Endothelial cell of umbilical vein (primary cell): Measurements from ENCODE around the gene PTPN9. TPM values are rescaled to one million over a fixed set of nuclear protein-coding genes. Genes with fewer than 3 reads are reported as not detected.
A peak's percentile ranks its signal among the peaks of the same experiment; 100 is the strongest.
"Not testable (repeated sequence)": the region's sequence is repeated elsewhere in the genome, so short reads cannot be mapped to it uniquely, and the experiment has no call there.

ENCODE experiments used
- BruUV-seq: library from RNA; stranded (reverse); fragments of 400-500 nt; replicated peaks from 2 replicates; lab custom pipeline; 2021; lab: Mats Ljungman, UMichigan
- CTCF ChIA-PET: fragments of 300-600, 350-600 bp; sonication (Branson Sonifier 250); formaldehyde crosslinking; loops from one replicate; lab custom pipeline; 2021; ENCODE audit warnings: antibody characterized with exemption, inconsistent platforms; lab: Charles Lee
- POLR2A ChIA-PET: fragments of 300-600, 350-600 bp; sonication (Branson Sonifier 250); formaldehyde crosslinking; loops from one replicate; lab custom pipeline; 2021; ENCODE audit warnings: antibody characterized with exemption, inconsistent platforms; lab: Charles Lee
- DNase-seq: peaks from one replicate; pipeline ENCODE4 v3.0.0-alpha.2; 2011; ENCODE audit warnings: low read depth, low spot score
- FAIRE-seq: peaks from 2 replicates; lab custom pipeline; 2011; peaks lifted over from hg19 to GRCh38; lab: Jason Lieb, UNC
- H2AFZ ChIP-seq: 2 replicates; pipeline ENCODE4 v1.6.0; 2012; ENCODE audit warnings: low read depth, low read length, control low read depth, inconsistent platforms
- H3K27ac ChIP-seq: 2 replicates; pipeline ENCODE4 v1.5.1; 2011; ENCODE audit warnings: low read depth, mild to moderate bottlenecking, control low read depth, low read length, moderate library complexity; ENCODE audit not compliant: insufficient read depth
- H3K27me3 ChIP-seq, 2 experiments: 2 replicates each; pipeline versions ENCODE4 v1.6.0 to v1.6.1; 2011; ENCODE audit warnings: low read length in 2 of 2, mixed read lengths in 1 of 2; ENCODE audit not compliant: control insufficient read depth in 2 of 2, insufficient read depth in 2 of 2
- H3K36me3 ChIP-seq, 2 experiments: 2 replicates in 1 of 2; 3 replicates in 1 of 2; pipeline ENCODE4 v1.5.1; 2011; ENCODE audit warnings: low read length in 2 of 2, mild to moderate bottlenecking in 1 of 2, moderate library complexity in 1 of 2; ENCODE audit not compliant: control insufficient read depth in 2 of 2, insufficient read depth in 2 of 2; ENCODE audit errors: extremely low read depth in 1 of 2
- H3K4me1 ChIP-seq: 3 replicates; pipeline ENCODE4 v1.5.1; 2011; ENCODE audit warnings: mild to moderate bottlenecking, low read length; ENCODE audit not compliant: control insufficient read depth, insufficient read depth; ENCODE audit errors: extremely low read depth
- H3K4me2 ChIP-seq: 2 replicates; pipeline ENCODE4 v1.6.1; 2011; ENCODE audit warnings: low read length, control low read depth, mixed read lengths; ENCODE audit not compliant: insufficient read depth
- H3K4me3 ChIP-seq, 3 experiments: fragments of 200-600 bp in 1 of 3; sonication (generic), shearing (Covaris generic) in 1 of 3; replicated peaks in 1 of 3; 2 replicates each; pipeline ENCODE4 v1.5.1; 2011 to 2016; ENCODE audit warnings: control low read depth in 3 of 3, low read length in 3 of 3, mild to moderate bottlenecking in 2 of 3, inconsistent platforms in 1 of 3, low read depth in 1 of 3, moderate library complexity in 1 of 3; ENCODE audit not compliant: insufficient read depth in 1 of 3
- H3K79me2 ChIP-seq: 2 replicates; pipeline ENCODE4 v1.6.0; 2012; ENCODE audit warnings: low read length, inconsistent platforms; ENCODE audit not compliant: control insufficient read depth, insufficient read depth
- H3K9ac ChIP-seq: replicated peaks from 2 replicates; pipeline ENCODE3; 2011; ENCODE audit warnings: low read length, control low read depth; ENCODE audit not compliant: insufficient read depth; ENCODE audit errors: extremely low read depth
- H3K9me1 ChIP-seq: replicated peaks from 3 replicates; pipeline ENCODE4 v1.6.0; 2011; ENCODE audit warnings: mild to moderate bottlenecking, low read length; ENCODE audit not compliant: control insufficient read depth, insufficient read depth; ENCODE audit errors: extremely low read depth
- H3K9me3 ChIP-seq: replicated peaks from 2 replicates; pipeline ENCODE4 v1.5.1; 2012; ENCODE audit warnings: low read length, inconsistent platforms; ENCODE audit not compliant: control insufficient read depth, insufficient read depth
- H4K20me1 ChIP-seq: replicated peaks from 2 replicates; pipeline ENCODE3; 2011; ENCODE audit warnings: mild to moderate bottlenecking, low read length; ENCODE audit not compliant: control insufficient read depth, insufficient read depth; ENCODE audit errors: extremely low read depth
- CTCF ChIP-seq, 2 donors: IDR thresholded peaks; 1 replicate in 1 of 2; 2 replicates in 1 of 2; pipeline ENCODE4 v1.5.1; 2011; ENCODE audit warnings: low read length in 2 of 2, mild to moderate bottlenecking in 2 of 2, moderate library complexity in 2 of 2, control low read depth in 1 of 2, inconsistent platforms in 1 of 2, low read depth in 1 of 2; ENCODE audit not compliant: insufficient read depth in 1 of 2; ENCODE audit errors: extremely low read depth in 1 of 2
- FOS ChIP-seq: IDR thresholded peaks from 2 replicates; pipeline ENCODE4 v1.6.1; 2011; ENCODE audit warnings: mild to moderate bottlenecking, low read length, moderate library complexity, borderline replicate concordance; ENCODE audit not compliant: insufficient read depth
- GATA2 ChIP-seq: IDR thresholded peaks from 2 replicates; pipeline ENCODE4 v1.7.0; 2011; ENCODE audit warnings: low read depth, mild to moderate bottlenecking, moderate library complexity, mixed read lengths, low read length; ENCODE audit not compliant: insufficient read length, insufficient read depth
- JUN ChIP-seq: IDR thresholded peaks from 2 replicates; pipeline ENCODE4 v1.6.1; 2011; ENCODE audit warnings: borderline replicate concordance, low read depth; ENCODE audit not compliant: insufficient read length, insufficient read depth
- MYC ChIP-seq: IDR thresholded peaks from one replicate; pipeline ENCODE4 v1.6.1; 2011; ENCODE audit warnings: mild to moderate bottlenecking, low read depth, low read length
- POLR2A ChIP-seq: IDR thresholded peaks from 2 replicates; pipeline ENCODE4 v1.6.1; 2012; ENCODE audit warnings: low read depth, mild to moderate bottlenecking, control low read depth, low read length
- POLR2AphosphoS5 ChIP-seq: IDR thresholded peaks from 2 replicates; pipeline ENCODE4 v1.6.1; 2012; ENCODE audit warnings: low read depth, mild to moderate bottlenecking, control low read depth, low read length, moderate library complexity; ENCODE audit not compliant: insufficient read depth
- dilution Hi-C: fragments of 300-500 bp; cut with MboI; formaldehyde crosslinking; loops from one replicate; pipeline ENCODE4 v1.15.0; 2019; ENCODE audit warnings: low sequenced_read_pairs; ENCODE audit not compliant: extremely low pct_ligation_motif_present
- intact Hi-C: fragments of 100-400 bp; cut with micrococcal nuclease; formaldehyde crosslinking; loops from one replicate; pipeline ENCODE4 v1.10.0; 2022
- polyA plus RNA-seq, 4 experiments: library from polyadenylated mRNA; depleted of rRNA in 3 of 4; stranded (reverse) in 3 of 4; unstranded in 1 of 4; fragments of >200 nt; gene quantifications; 2 replicates each; pipeline versions ENCODE4 v1.2.1 to v1.2.3, GENCODE V29; 2011 to 2012; ENCODE audit warnings: missing spikeins in 1 of 4
- total RNA-seq: library from RNA; stranded (reverse); gene quantifications from 2 replicates; pipeline ENCODE4 v1.2.3, GENCODE V29; 2021
- TF ChIP-seq, protein P1 (sequence below): IDR thresholded peaks from 2 replicates; pipeline ENCODE4 v1.6.1; 2011; ENCODE audit not compliant: insufficient read depth, insufficient read length

The PTPN9 gene
- total and polyA plus RNA-seq, 2 donors (not counting 3 experiments of a cell fraction or from before 2014, with no cell fraction given) = 31.4 to 37.2 TPM

GRCh38 chr15:75483556-75483955, 95.6 kb downstream of the PTPN9 start:
- dilution Hi-C loops, H3K36me3 ChIP-seq, H4K20me1 ChIP-seq, H3K9me1 ChIP-seq, H3K9me3 ChIP-seq, H3K79me2 ChIP-seq, CTCF ChIA-PET, intact Hi-C loops, BruUV-seq, H2AFZ ChIP-seq, H3K9ac ChIP-seq, POLR2A ChIA-PET, H3K27me3 ChIP-seq, H3K4me3 ChIP-seq: not testable (repeated sequence)
- peak overlapping the region; percentile 22 for H3K27ac ChIP-seq
- H3K4me2 ChIP-seq = peak overlapping the region; percentile 55
- DNase-seq (peak; percentile 83), FAIRE-seq (peak; percentile 89)
- H3K4me1 ChIP-seq = peaks cover 19% of the 10 kb centered on the region
- TF ChIP-seq POLR2A = peak; percentile 24

GRCh38 chr15:75483106-75483505, 96.0 kb downstream of the PTPN9 start:
- dilution Hi-C loops (no loop called here), intact Hi-C loops (no loop called here)
- H3K27me3 ChIP-seq = no peaks in the 10 kb centered on the region
- peaks cover 2 to 4% of the 10 kb centered on the region in 2 experiments for H3K36me3 ChIP-seq
- FAIRE-seq (no peak), DNase-seq (no peak)
- H3K9me1 ChIP-seq = no peaks in the 10 kb centered on the region
- peaks cover 19% of the 10 kb centered on the region for H3K4me1 ChIP-seq
- no peaks in the 10 kb centered on the region for H3K79me2 ChIP-seq
- H3K27ac ChIP-seq = peak overlapping the region; percentile 22
- H4K20me1 ChIP-seq = no peaks in the 10 kb centered on the region
- TF ChIP-seq POLR2AphosphoS5 = no peak
- TF ChIP-seq MYC = no peak
- TF ChIP-seq POLR2A = no peak
- TF ChIP-seq JUN = no peak
- TF ChIP-seq GATA2 = no peak
- TF ChIP-seq, protein P1, sequence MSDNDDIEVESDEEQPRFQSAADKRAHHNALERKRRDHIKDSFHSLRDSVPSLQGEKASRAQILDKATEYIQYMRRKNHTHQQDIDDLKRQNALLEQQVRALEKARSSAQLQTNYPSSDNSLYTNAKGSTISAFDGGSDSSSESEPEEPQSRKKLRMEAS = no peak
- TF ChIP-seq FOS = no peak
- TF ChIP-seq CTCF (IDR thresholded peaks at IDR 0.05; ENCODE audit: extremely low read depth in 1 of 2, insufficient read depth in 1 of 2, low read depth in 1 of 2, low read length in 2 of 2) = no peak
- no peaks in the 10 kb centered on the region for H3K9me3 ChIP-seq
- no peak overlapping the region for H3K9ac ChIP-seq
- CTCF ChIA-PET = no interaction called here
- POLR2A ChIA-PET = no interaction called here
- BruUV-seq = no TSS peak
- no peak overlapping the region for H2AFZ ChIP-seq
- H3K4me2 ChIP-seq = peak overlapping the region; percentile 55
- no peak overlapping the region for H3K4me3 ChIP-seq

- BruUV-seq, intact Hi-C loops, H3K9me3 ChIP-seq, dilution Hi-C loops, H3K4me3 ChIP-seq, H3K27ac ChIP-seq, H3K36me3 ChIP-seq, H3K9me1 ChIP-seq, DNase-seq, H2AFZ ChIP-seq, H3K9ac ChIP-seq, H3K27me3 ChIP-seq, FAIRE-seq, H4K20me1 ChIP-seq, POLR2A ChIA-PET, H3K79me2 ChIP-seq, H3K4me2 ChIP-seq: not testable (repeated sequence)
- CTCF ChIA-PET = interaction anchor here (1.2 kb wide), 1 partner anchor 25 kb away, joined by 4 read pairs; no protein-coding TSS in a partner anchor
- H3K4me1 ChIP-seq = peaks cover 19% of the 10 kb centered on the region
These were observed 98.7 kb downstream of the PTPN9 start for GRCh38 chr15:75480463-75480862.
